ENCODE results near the gene PI3. TPM values are rescaled to one million over a fixed set of nuclear protein-coding genes. Genes with fewer than 3 reads are reported as not detected.
"Not testable (repeated sequence)": the region's sequence is repeated elsewhere in the genome, so short reads cannot be mapped to it uniquely, and the experiment has no call there.

The PI3 gene, protein sequence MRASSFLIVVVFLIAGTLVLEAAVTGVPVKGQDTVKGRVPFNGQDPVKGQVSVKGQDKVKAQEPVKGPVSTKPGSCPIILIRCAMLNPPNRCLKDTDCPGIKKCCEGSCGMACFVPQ
- not detected for polyA plus RNA-seq (2013)

DNA sequence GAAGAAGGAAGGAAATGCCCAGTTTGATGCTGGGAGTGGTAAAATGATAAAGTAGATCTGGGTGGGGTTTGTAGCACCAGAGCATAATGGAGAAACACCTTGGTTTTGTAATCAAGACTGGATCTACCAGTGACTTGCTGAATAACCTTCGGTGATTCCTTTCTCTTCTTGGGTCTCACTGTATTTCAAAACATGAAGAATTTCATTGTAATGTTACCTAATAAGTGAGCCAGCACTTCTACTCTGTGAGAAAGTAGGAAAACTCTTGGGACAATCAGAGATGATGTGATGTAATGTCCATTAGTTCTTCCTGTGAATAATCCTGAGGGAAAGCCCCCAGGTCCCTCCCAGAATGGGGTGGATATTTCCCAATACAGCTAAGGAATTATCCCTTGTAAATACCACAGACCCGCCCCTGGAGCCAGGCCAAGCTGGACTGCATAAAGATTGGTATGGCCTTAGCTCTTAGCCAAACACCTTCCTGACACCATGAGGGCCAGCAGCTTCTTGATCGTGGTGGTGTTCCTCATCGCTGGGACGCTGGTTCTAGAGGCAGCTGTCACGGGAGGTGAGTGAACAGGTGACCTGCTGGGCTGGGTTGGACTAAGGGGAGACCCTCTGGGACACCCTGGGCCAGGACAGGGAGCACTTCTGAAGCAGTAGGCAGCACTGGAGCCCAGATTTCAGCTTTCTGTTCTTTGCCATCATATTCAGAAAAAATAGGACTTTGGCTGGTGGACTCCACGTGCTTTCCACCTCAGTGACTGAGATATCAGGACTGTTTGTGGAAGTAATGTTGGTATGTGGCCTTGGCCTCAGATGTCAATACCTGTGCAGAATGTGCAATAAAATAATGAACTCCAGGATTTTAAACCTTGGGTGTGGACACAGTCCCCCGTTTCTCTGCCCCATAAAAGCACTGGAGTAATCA, at the start of gene PI3:
Gene PI3, plus strand, starts transcription at position 469 of the 931 bp plus-strand sequence. Its CDS starts 21 bp downstream, at position 490.
- 88% methylated on average over 7 of the region's 8 CpGs for WGBS (ENCODE audit: insufficient coverage)
- POLR2A ChIA-PET: interaction anchor here (0.6 kb wide), 1 partner anchor 41 kb away, joined by 4 read pairs; no protein-coding TSS in a partner anchor
- no peaks in the 10 kb centered on the region for H3K9me3 ChIP-seq (ENCODE audit: control extremely low read depth in 1 of 5, control insufficient read depth in 4 of 5, insufficient read depth in 2 of 5, low read depth in 1 of 5, low read length in 4 of 5)
- H3K27ac ChIP-seq (ENCODE audit: insufficient read depth in 1 of 2, low read depth in 1 of 2, low read length in 2 of 2, poor library complexity in 1 of 2, severe bottlenecking in 2 of 2): no peak within 1 kb of the TSS
- DNase-seq: no peak
- no peaks in the 10 kb centered on the region for H3K36me3 ChIP-seq (ENCODE audit: control insufficient read depth in 4 of 4, insufficient read depth in 4 of 4, low read length in 3 of 4)
- CTCF ChIA-PET: no interaction called here
- peaks cover 0 to 5% (median 3%) of the 10 kb centered on the region in 5 experiments for H3K27me3 ChIP-seq (replicated peaks in 2 of 5; ENCODE audit: control insufficient read depth in 4 of 5, insufficient read depth in 5 of 5, low read length in 4 of 5)
- no peak within 1 kb of the TSS for H3K4me3 ChIP-seq (ENCODE audit: control insufficient read depth in 1 of 7, extremely low read depth in 1 of 7, insufficient read depth in 4 of 7, low read depth in 2 of 7, low read length in 6 of 7)
- H3K4me1 ChIP-seq (ENCODE audit: control extremely low read depth in 1 of 4, control insufficient read depth in 4 of 4, insufficient read depth in 4 of 4, low read length in 3 of 4): no peaks in the 10 kb centered on the region

DNA sequence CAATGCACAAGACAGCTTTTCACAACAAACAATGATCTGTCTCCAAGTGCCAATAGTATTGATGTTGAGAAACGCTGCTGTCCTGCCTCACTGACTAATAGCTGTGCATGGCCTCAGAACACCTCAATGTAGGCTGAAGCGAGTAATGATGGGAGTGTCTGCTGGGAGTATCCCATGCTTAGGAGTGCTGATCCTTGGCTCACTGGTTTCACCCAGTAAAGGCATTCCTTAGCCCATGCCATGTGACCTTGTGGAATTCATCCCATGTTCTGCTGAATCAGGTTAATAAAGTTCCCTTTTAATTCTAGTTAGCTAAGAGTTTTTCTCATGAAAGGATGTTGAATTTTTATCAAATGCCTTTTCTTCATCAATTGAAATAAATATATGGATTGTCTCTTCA, 46.6 kb upstream of the PI3 start:
- 80% methylated on average over 2 of the region's 2 CpGs for WGBS (ENCODE audit: insufficient coverage)
- Histone ChIP-seq H3K36me3 (ENCODE audit: control insufficient read depth in 4 of 4, insufficient read depth in 4 of 4, low read length in 3 of 4) (no peaks in the 10 kb centered on the region), H3K27ac (ENCODE audit: insufficient read depth in 1 of 2, low read depth in 1 of 2, low read length in 2 of 2, poor library complexity in 1 of 2, severe bottlenecking in 2 of 2) (no peak overlapping the region), H3K4me3 (ENCODE audit: control insufficient read depth in 1 of 7, extremely low read depth in 1 of 7, insufficient read depth in 4 of 7, low read depth in 2 of 7, low read length in 6 of 7) (no peak overlapping the region), H3K27me3 (replicated peaks in 2 of 5; ENCODE audit: control insufficient read depth in 4 of 5, insufficient read depth in 5 of 5, low read length in 4 of 5) (peaks cover 4 to 41% (median 15%) of the 10 kb centered on the region in 5 experiments), H3K9me3 (ENCODE audit: control extremely low read depth in 1 of 5, control insufficient read depth in 4 of 5, insufficient read depth in 2 of 5, low read depth in 1 of 5, low read length in 4 of 5) (peaks cover 0 to 3% (median 0%) of the 10 kb centered on the region in 5 experiments), H3K4me1 (ENCODE audit: control extremely low read depth in 1 of 4, control insufficient read depth in 4 of 4, insufficient read depth in 4 of 4, low read length in 3 of 4) (no peaks in the 10 kb centered on the region)
- ChIA-PET CTCF (interaction anchor here (1.1 kb wide), 1 partner anchor 16 kb away, joined by 3 read pairs; no protein-coding TSS in a partner anchor), POLR2A (no interaction called here)
- no peak for DNase-seq

DNA sequence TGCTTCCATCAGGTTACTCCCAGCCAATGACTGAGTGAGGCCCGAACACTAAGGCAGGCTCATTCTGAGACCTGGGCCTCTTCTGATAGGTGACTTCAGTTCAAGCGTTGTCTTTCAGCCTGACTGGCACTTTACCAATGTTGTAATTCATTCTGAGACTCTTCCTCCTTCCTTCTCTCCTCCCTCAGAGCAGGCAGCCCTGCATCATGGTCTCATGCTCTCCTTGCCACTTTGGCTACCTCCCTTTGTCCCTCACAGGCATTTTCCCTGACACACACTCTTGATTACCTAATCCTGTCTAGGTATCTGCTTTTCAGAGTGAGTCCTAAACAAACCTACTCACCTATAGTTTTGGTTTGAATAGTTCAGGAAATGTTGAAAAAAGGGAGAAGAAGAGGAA, 37.8 kb upstream of the PI3 start:
- 90% methylated on average over 1 of the region's 2 CpGs for WGBS (ENCODE audit: insufficient coverage)
- Histone ChIP-seq H3K4me3 (ENCODE audit: control insufficient read depth in 1 of 7, extremely low read depth in 1 of 7, insufficient read depth in 4 of 7, low read depth in 2 of 7, low read length in 6 of 7) (no peak overlapping the region), H3K27ac (ENCODE audit: insufficient read depth in 1 of 2, low read depth in 1 of 2, low read length in 2 of 2, poor library complexity in 1 of 2, severe bottlenecking in 2 of 2) (no peak overlapping the region), H3K36me3 (ENCODE audit: control insufficient read depth in 4 of 4, insufficient read depth in 4 of 4, low read length in 3 of 4) (no peaks in the 10 kb centered on the region), H3K4me1 (ENCODE audit: control extremely low read depth in 1 of 4, control insufficient read depth in 4 of 4, insufficient read depth in 4 of 4, low read length in 3 of 4) (no peaks in the 10 kb centered on the region), H3K9me3 (ENCODE audit: control extremely low read depth in 1 of 5, control insufficient read depth in 4 of 5, insufficient read depth in 2 of 5, low read depth in 1 of 5, low read length in 4 of 5) (no peaks in the 10 kb centered on the region), H3K27me3 (replicated peaks in 2 of 5; ENCODE audit: control insufficient read depth in 4 of 5, insufficient read depth in 5 of 5, low read length in 4 of 5) (peaks cover 0 to 10% (median 8%) of the 10 kb centered on the region in 5 experiments)
- no peak for DNase-seq
- ChIA-PET POLR2A (no interaction called here), CTCF (no interaction called here)

DNA sequence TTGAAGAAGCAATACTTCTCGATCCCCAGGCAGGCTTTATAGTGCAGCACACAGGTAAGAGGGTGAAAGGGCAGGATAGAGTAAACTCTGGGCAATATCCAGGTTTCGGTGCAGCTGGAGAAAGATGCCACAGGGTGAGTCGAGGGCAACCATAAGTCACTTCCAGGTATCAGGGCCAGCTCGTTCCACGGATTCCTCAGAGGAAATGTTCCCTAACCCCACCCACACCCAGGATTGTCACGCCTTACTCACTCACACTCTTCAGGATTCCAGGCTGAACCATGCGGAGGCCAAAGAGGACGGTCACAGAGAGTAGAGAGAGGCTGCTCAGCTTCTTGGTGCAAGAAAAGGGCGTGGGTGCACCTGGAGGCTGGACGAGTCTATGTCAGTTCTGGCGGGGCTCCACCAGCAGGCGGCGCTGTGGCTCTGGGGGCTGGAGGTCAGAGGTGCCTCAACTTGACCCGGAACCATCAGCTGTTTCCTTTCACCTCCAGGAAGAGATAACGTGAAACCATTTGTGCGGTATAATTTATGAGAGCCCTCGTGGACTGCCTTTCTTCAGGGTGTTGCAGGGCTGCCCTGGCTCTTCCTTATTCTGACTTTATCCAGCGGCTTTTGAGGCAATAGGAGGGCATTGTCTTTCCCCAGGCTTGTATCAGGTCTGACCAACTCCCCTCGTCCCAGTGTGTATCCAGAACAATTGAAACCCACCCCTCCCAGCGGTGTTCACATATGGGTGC, 36.0 kb upstream of the PI3 start:
- Histone ChIP-seq H3K36me3 (ENCODE audit: control insufficient read depth in 4 of 4, insufficient read depth in 4 of 4, low read length in 3 of 4) (no peaks in the 10 kb centered on the region), H3K4me3 (ENCODE audit: control insufficient read depth in 1 of 7, extremely low read depth in 1 of 7, insufficient read depth in 4 of 7, low read depth in 2 of 7, low read length in 6 of 7) (no peak overlapping the region), H3K27me3 (replicated peaks in 2 of 5; ENCODE audit: control insufficient read depth in 4 of 5, insufficient read depth in 5 of 5, low read length in 4 of 5) (peaks cover 0 to 10% (median 5%) of the 10 kb centered on the region in 5 experiments), H3K9me3 (ENCODE audit: control extremely low read depth in 1 of 5, control insufficient read depth in 4 of 5, insufficient read depth in 2 of 5, low read depth in 1 of 5, low read length in 4 of 5) (no peaks in the 10 kb centered on the region), H3K4me1 (ENCODE audit: control extremely low read depth in 1 of 4, control insufficient read depth in 4 of 4, insufficient read depth in 4 of 4, low read length in 3 of 4) (no peaks in the 10 kb centered on the region), H3K27ac (ENCODE audit: insufficient read depth in 1 of 2, low read depth in 1 of 2, low read length in 2 of 2, poor library complexity in 1 of 2, severe bottlenecking in 2 of 2) (no peak overlapping the region)
- 34% methylated on average over 15 of the region's 20 CpGs for WGBS (ENCODE audit: insufficient coverage)
- DNase-seq: peak; percentile 28 to 60 (median 43)
- CTCF ChIA-PET: interaction anchor here (0.6 to 1.4 kb wide), 6 partner anchors 8 to 152 kb away, joined by 3 to 4 read pairs (median 3); no protein-coding TSS in a partner anchor
- POLR2A ChIA-PET: interaction anchor here (1.1 kb wide), 1 partner anchor 9 kb away, joined by 3 read pairs; no protein-coding TSS in a partner anchor

DNA sequence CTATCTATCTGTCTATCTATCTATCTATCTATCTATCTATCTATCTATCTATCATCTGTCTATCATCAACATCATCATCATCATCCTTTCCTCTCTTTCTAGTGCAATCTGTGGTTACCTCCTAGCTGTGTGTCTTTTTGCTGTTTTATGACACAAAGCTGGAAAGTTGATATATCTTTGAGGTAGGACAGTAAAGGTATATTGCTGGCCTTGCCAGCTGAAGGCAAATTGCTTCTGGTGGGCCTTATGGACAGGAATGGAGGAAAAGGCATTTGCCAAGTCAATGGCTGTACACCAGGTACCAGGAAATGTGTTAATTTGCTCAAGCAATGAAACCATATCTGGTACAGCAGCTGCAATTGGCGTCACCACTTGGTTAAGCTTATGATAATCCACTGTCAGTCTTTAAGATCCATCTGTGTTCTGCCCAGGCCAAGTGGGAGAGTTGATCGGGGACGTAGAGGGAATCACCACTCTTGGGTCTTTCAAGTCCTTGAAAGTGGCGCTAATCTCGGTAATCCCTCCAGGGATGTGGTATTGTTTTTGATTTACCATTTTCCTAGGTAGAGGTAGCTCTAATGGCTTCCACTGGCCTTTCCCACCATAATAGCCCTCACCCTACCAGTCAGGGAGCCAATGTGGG, 34.8 kb upstream of the PI3 start:
- not testable (repeated sequence) for H3K4me1 ChIP-seq (ENCODE audit: control extremely low read depth in 1 of 4, control insufficient read depth in 4 of 4, insufficient read depth in 4 of 4, low read length in 3 of 4); DNase-seq; H3K27ac ChIP-seq (ENCODE audit: insufficient read depth in 1 of 2, low read depth in 1 of 2, low read length in 2 of 2, poor library complexity in 1 of 2, severe bottlenecking in 2 of 2); H3K4me3 ChIP-seq (ENCODE audit: control insufficient read depth in 1 of 7, extremely low read depth in 1 of 7, insufficient read depth in 4 of 7, low read depth in 2 of 7, low read length in 6 of 7); H3K36me3 ChIP-seq (ENCODE audit: control insufficient read depth in 4 of 4, insufficient read depth in 4 of 4, low read length in 3 of 4); H3K9me3 ChIP-seq (ENCODE audit: control extremely low read depth in 1 of 5, control insufficient read depth in 4 of 5, insufficient read depth in 2 of 5, low read depth in 1 of 5, low read length in 4 of 5)
- WGBS (ENCODE audit: insufficient coverage): 97% methylated on average over 3 of the region's 5 CpGs
- ChIA-PET POLR2A (interaction anchor here (0.6 to 1.1 kb wide), 2 partner anchors 10 to 428 kb away, joined by 3 to 4 read pairs; no protein-coding TSS in a partner anchor), CTCF (interaction anchor here (0.6 to 1.4 kb wide), 3 partner anchors 19 to 151 kb away, joined by 3 to 4 read pairs (median 3); no protein-coding TSS in a partner anchor)
- H3K27me3 ChIP-seq (replicated peaks in 2 of 5; ENCODE audit: control insufficient read depth in 4 of 5, insufficient read depth in 5 of 5, low read length in 4 of 5): peaks cover 0 to 10% (median 6%) of the 10 kb centered on the region in 5 experiments

DNA sequence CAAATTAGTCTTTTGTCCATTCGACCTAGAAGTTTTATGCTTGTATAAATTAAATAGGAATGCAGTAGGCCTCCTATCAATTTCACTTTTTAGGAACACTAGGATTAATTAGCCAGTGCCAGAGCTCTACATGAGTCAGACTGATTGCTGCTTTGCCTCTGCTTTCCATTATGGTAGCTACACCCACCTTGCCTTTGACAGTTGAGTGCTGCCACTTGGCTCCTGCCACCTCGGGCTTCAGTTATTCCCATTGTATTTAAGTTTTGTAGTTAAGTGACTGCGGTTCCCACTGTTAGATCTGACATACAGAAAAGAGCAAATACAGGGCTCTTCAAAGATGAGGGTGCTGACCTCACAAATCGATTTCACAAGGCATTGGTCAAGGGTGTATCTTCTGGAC, 33.9 kb upstream of the PI3 start:
- Histone ChIP-seq H3K4me3 (ENCODE audit: control insufficient read depth in 1 of 7, extremely low read depth in 1 of 7, insufficient read depth in 4 of 7, low read depth in 2 of 7, low read length in 6 of 7) (no peak overlapping the region), H3K27ac (ENCODE audit: insufficient read depth in 1 of 2, low read depth in 1 of 2, low read length in 2 of 2, poor library complexity in 1 of 2, severe bottlenecking in 2 of 2) (no peak overlapping the region), H3K36me3 (ENCODE audit: control insufficient read depth in 4 of 4, insufficient read depth in 4 of 4, low read length in 3 of 4) (no peaks in the 10 kb centered on the region), H3K9me3 (ENCODE audit: control extremely low read depth in 1 of 5, control insufficient read depth in 4 of 5, insufficient read depth in 2 of 5, low read depth in 1 of 5, low read length in 4 of 5) (no peaks in the 10 kb centered on the region), H3K4me1 (ENCODE audit: control extremely low read depth in 1 of 4, control insufficient read depth in 4 of 4, insufficient read depth in 4 of 4, low read length in 3 of 4) (no peaks in the 10 kb centered on the region), H3K27me3 (replicated peaks in 2 of 5; ENCODE audit: control insufficient read depth in 4 of 5, insufficient read depth in 5 of 5, low read length in 4 of 5) (peaks cover 0 to 17% (median 10%) of the 10 kb centered on the region in 5 experiments)
- CTCF ChIA-PET: interaction anchor here (1.2 kb wide), 1 partner anchor 151 kb away, joined by 3 read pairs; no protein-coding TSS in a partner anchor
- POLR2A ChIA-PET: no interaction called here
- no peak for DNase-seq
- WGBS (ENCODE audit: insufficient coverage): 93% methylated on average over 3 of the region's 4 CpGs
